CD4-positive, alpha-beta T cell treated with Interleukin-4 for 1 hour (primary cell): ENCODE data around the gene TAC4.
A peak's percentile ranks its signal among the peaks of the same experiment; 100 is the strongest.

Source experiments
- DNase-seq, 2 donors: peaks; one replicate each; pipeline ENCODE4 v3.0.0-alpha.2; 2020 to 2022

The TAC4 gene

GRCh38 chr17:49872754-49873377 lies 25.0 kb upstream of the TAC4 start:
- no peak for DNase-seq

GRCh38 chr17:49871211-49871610 lies 23.3 kb upstream of the TAC4 start:
- no peak for DNase-seq

GRCh38 chr17:49870298-49870697 lies 22.4 kb upstream of the TAC4 start:
- DNase-seq, result no peak

- no peak for DNase-seq
These were observed 21.1 kb upstream of the TAC4 start for GRCh38 chr17:49869038-49869374.

GRCh38 chr17:49866882-49867413 lies 19.1 kb upstream of the TAC4 start:
- no peak for DNase-seq

- DNase-seq, result no peak
These were observed 18.1 kb upstream of the TAC4 start for GRCh38 chr17:49866019-49866380.

- no peak for DNase-seq
These were observed 15.0 kb upstream of the TAC4 start for GRCh38 chr17:49862781-49863331.

GRCh38 chr17:49861150-49861884 lies 13.4 kb upstream of the TAC4 start:
- DNase-seq, result peak; percentile 62 to 67

- DNase-seq, result no peak
These were observed 12.4 kb upstream of the TAC4 start for GRCh38 chr17:49859991-49860953.

GRCh38 chr17:49858796-49859195 lies 10.9 kb upstream of the TAC4 start:
- DNase-seq, result no peak

GRCh38 chr17:49854126-49854525 lies 6.3 kb upstream of the TAC4 start:
- no peak for DNase-seq

- DNase-seq, result no peak
These were observed 5.7 kb upstream of the TAC4 start for GRCh38 chr17:49853470-49854015.

GRCh38 chr17:49851387-49852291 lies 3.8 kb upstream of the TAC4 start:
- DNase-seq, result peak; percentile 70

GRCh38 chr17:49850772-49851386 lies 3.0 kb upstream of the TAC4 start:
- DNase-seq, result no peak

GRCh38 chr17:49850218-49850610 lies 2.3 kb upstream of the TAC4 start:
- no peak for DNase-seq

GRCh38 chr17:49848739-49849138 lies 870 bp upstream of the TAC4 start:
- DNase-seq, result no peak

- DNase-seq, result no peak
These were observed 744 bp downstream of the TAC4 start for GRCh38 chr17:49846938-49847712.

GRCh38 chr17:49845321-49845720 lies 2.5 kb downstream of the TAC4 start:
- DNase-seq, result no peak

GRCh38 chr17:49843774-49844350 lies 4.0 kb downstream of the TAC4 start:
- DNase-seq, result peak in 1 of 2 donors; percentile 26

- DNase-seq, result no peak
These were observed 5.0 kb downstream of the TAC4 start for GRCh38 chr17:49842846-49843245.
